A673 (cell line): ENCODE measurements around the gene PDPN. TPM values are rescaled to one million over a fixed set of nuclear protein-coding genes. Genes with fewer than 3 reads are reported as not detected.

Experiments
- BruUV-seq: library from RNA; stranded (reverse); fragments of 400-500 nt; replicated peaks from 2 replicates; lab custom pipeline; 2021; lab: Mats Ljungman, UMichigan
- CTCF ChIA-PET: fragments of 300-600 bp; sonication (Branson Sonifier 250); formaldehyde crosslinking; loops from one replicate; lab custom pipeline; 2022; ENCODE audit warnings: antibody characterized with exemption; lab: Charles Lee
- POLR2A ChIA-PET: fragments of 300-600 bp; sonication (Branson Sonifier 250); formaldehyde crosslinking; loops from one replicate; lab custom pipeline; 2022; ENCODE audit warnings: antibody characterized with exemption; ENCODE audit not compliant: low non-redundant PET; lab: Charles Lee
- DNase-seq: peaks from one replicate; pipeline ENCODE4 v3.0.0-alpha.2; 2015; ENCODE audit warnings: low spot score
- H3K27ac ChIP-seq: fragments of 200-600 bp; sonication (generic); 2 replicates; pipeline ENCODE4 v1.5.1; 2016; ENCODE audit warnings: mixed run types, low read depth, mild to moderate bottlenecking, mixed read lengths, antibody characterized with exemption, low read length; ENCODE audit not compliant: poor library complexity, severe bottlenecking
- H3K27me3 ChIP-seq: fragments of 200-600 bp; sonication (generic); replicated peaks from 2 replicates; pipeline ENCODE4 v1.6.1; 2017; ENCODE audit warnings: mixed run types, low read depth, mild to moderate bottlenecking, mixed read lengths, antibody characterized with exemption, low read length; ENCODE audit not compliant: insufficient read depth, poor library complexity
- H3K36me3 ChIP-seq: fragments of 200-600 bp; sonication (generic); 2 replicates; pipeline ENCODE4 v1.6.1; 2016; ENCODE audit warnings: mixed run types, mild to moderate bottlenecking, mixed read lengths, antibody characterized with exemption, low read length; ENCODE audit not compliant: insufficient read depth, poor library complexity, severe bottlenecking
- H3K4me1 ChIP-seq: fragments of 200-600 bp; sonication (generic); 2 replicates; pipeline ENCODE4 v1.6.1; 2017; ENCODE audit warnings: mixed run types, mild to moderate bottlenecking, mixed read lengths, antibody characterized with exemption, low read length; ENCODE audit not compliant: insufficient read depth, poor library complexity, severe bottlenecking
- H3K4me3 ChIP-seq: fragments of 200-600 bp; sonication (generic); 2 replicates; pipeline ENCODE4 v1.5.1; 2016; ENCODE audit warnings: low read depth, mixed run types, mild to moderate bottlenecking, mixed read lengths, low read length; ENCODE audit not compliant: poor library complexity, severe bottlenecking
- H3K9me3 ChIP-seq: fragments of 200-600 bp; sonication (generic); 2 replicates; pipeline ENCODE4 v1.6.1; 2016; ENCODE audit warnings: mixed run types, low read depth, mild to moderate bottlenecking, mixed read lengths, antibody characterized with exemption, low read length; ENCODE audit not compliant: poor library complexity, severe bottlenecking
- CTCF ChIP-seq: fragments of 300-800, 200-600 bp; sonication (generic); conservative IDR thresholded peaks from 2 replicates; pipeline ENCODE4 v1.5.1; 2017; ENCODE audit warnings: low read depth, mild to moderate bottlenecking, antibody characterized with exemption, low read length, moderate library complexity, mixed read lengths
- EZH2 ChIP-seq: fragments of 200-600 bp; sonication (generic); IDR thresholded peaks from 2 replicates; pipeline ENCODE4 v1.6.1; 2017; ENCODE audit warnings: borderline replicate concordance, low read depth, mild to moderate bottlenecking, mixed read lengths, antibody characterized with exemption, low read length; ENCODE audit not compliant: poor library complexity, severe bottlenecking
- intact Hi-C: fragments of 100-400 bp; cut with micrococcal nuclease; formaldehyde crosslinking; loops from one replicate; pipeline ENCODE4 v1.10.0; 2022; ENCODE audit not compliant: unreplicated experiment
- total RNA-seq: library from RNA; stranded (reverse); gene quantifications from 2 replicates; pipeline ENCODE4 v1.2.3, GENCODE V29; 2021

The PDPN gene
- total RNA-seq, 1 experiment from 2014 or later = 30.2 TPM

GRCh38 chr1:13662493-13662892, 78.9 kb downstream of the PDPN start:
- POLR2A ChIA-PET = no interaction called here
- DNase-seq = peak; percentile 95
- Histone ChIP-seq H3K36me3 (no peaks in the 10 kb centered on the region), H3K4me3 (no peak overlapping the region), H3K4me1 (peaks cover 34% of the 10 kb centered on the region), H3K27ac (peak overlapping the region; percentile 73), H3K27me3 (no peaks in the 10 kb centered on the region), H3K9me3 (peaks cover 8% of the 10 kb centered on the region)
- no TSS peak for BruUV-seq
- intact Hi-C loops = loop anchor here (10.0 kb wide), 1 partner anchor 452 kb away; no protein-coding TSS in a partner anchor
- no peak for TF ChIP-seq CTCF
- TF ChIP-seq EZH2 = no peak
- CTCF ChIA-PET = interaction anchor here (0.6 to 1.0 kb wide), 5 partner anchors 64 to 781 kb away, joined by 3 to 8 read pairs (median 3); no protein-coding TSS in a partner anchor

GRCh38 chr1:13663969-13664368, 80.3 kb downstream of the PDPN start:
- DNase-seq = peak; percentile 37
- CTCF ChIA-PET = interaction anchor here (0.5 kb wide), 1 partner anchor 81 kb away, joined by 4 read pairs; no protein-coding TSS in a partner anchor
- H3K36me3 ChIP-seq = no peaks in the 10 kb centered on the region
- intact Hi-C loops = loop anchor here (2.0 to 10.0 kb wide), 2 partner anchors 145 to 451 kb away; no protein-coding TSS in a partner anchor
- no peaks in the 10 kb centered on the region for H3K27me3 ChIP-seq
- peaks cover 8% of the 10 kb centered on the region for H3K9me3 ChIP-seq
- H3K27ac ChIP-seq = no peak overlapping the region
- no TSS peak for BruUV-seq
- TF ChIP-seq EZH2 (no peak), CTCF (no peak)
- peaks cover 34% of the 10 kb centered on the region for H3K4me1 ChIP-seq
- POLR2A ChIA-PET = no interaction called here
- no peak overlapping the region for H3K4me3 ChIP-seq

- H3K27me3 ChIP-seq = no peaks in the 10 kb centered on the region
- intact Hi-C loops = loop anchor here (2.0 to 10.0 kb wide), 2 partner anchors 144 to 450 kb away; no protein-coding TSS in a partner anchor
- H3K36me3 ChIP-seq = no peaks in the 10 kb centered on the region
- BruUV-seq = no TSS peak
- H3K9me3 ChIP-seq = peaks cover 6% of the 10 kb centered on the region
- ChIA-PET CTCF (interaction anchor here (0.5 kb wide), 1 partner anchor 81 kb away, joined by 4 read pairs; no protein-coding TSS in a partner anchor), POLR2A (no interaction called here)
- no peak overlapping the region for H3K27ac ChIP-seq
- H3K4me1 ChIP-seq = peaks cover 34% of the 10 kb centered on the region
- no peak for DNase-seq
- TF ChIP-seq CTCF (no peak), EZH2 (no peak)
- no peak overlapping the region for H3K4me3 ChIP-seq
Observed at GRCh38 chr1:13664451-13664850, 80.8 kb downstream of the PDPN start.
